Nephron (organoid): Measurements from ENCODE around the gene EEF2K.

Experiments used
- H3K27ac Mint-ChIP-seq, 3 experiments: 2 replicates each; pipeline ENCODE4 v1.8.0; 2020; ENCODE audit warnings: mixed read lengths in 3 of 3, mild to moderate bottlenecking in 2 of 3, moderate library complexity in 1 of 3
- H3K27me3 Mint-ChIP-seq: 2 replicates; pipeline ENCODE4 v1.8.0; 2021; ENCODE audit warnings: low read depth, mild to moderate bottlenecking, moderate library complexity, mixed read lengths
- H3K36me3 Mint-ChIP-seq: 2 replicates; pipeline ENCODE4 v1.8.0; 2020; ENCODE audit warnings: low read depth, mixed read lengths
- H3K4me1 Mint-ChIP-seq: 2 replicates; pipeline ENCODE4 v1.8.0; 2020; ENCODE audit warnings: mixed read lengths
- H3K4me3 Mint-ChIP-seq, 3 experiments: 2 replicates each; pipeline ENCODE4 v1.8.0; 2020; ENCODE audit warnings: mild to moderate bottlenecking in 3 of 3, mixed read lengths in 3 of 3, moderate library complexity in 2 of 3
- H3K9me3 Mint-ChIP-seq: 2 replicates; pipeline ENCODE4 v1.8.0; 2020; ENCODE audit warnings: mixed read lengths
- CTCF ChIP-seq, 3 experiments: fragments of 200-600 bp; sonication (generic); IDR thresholded peaks; one replicate each; pipeline ENCODE4 v1.5.0; 2021; ENCODE audit warnings: antibody characterized with exemption in 3 of 3; ENCODE audit not compliant: unreplicated experiment in 3 of 3

Gene EEF2K

GRCh38 chr16:22337849-22338635, 132.0 kb downstream of the EEF2K start:
- TF ChIP-seq CTCF (IDR thresholded peaks at IDR 0.05; ENCODE audit: unreplicated experiment in 3 of 3): no peak
- Mint-ChIP-seq H3K9me3 (peaks cover 66% of the 10 kb centered on the region), H3K27ac (no peak overlapping the region), H3K4me3 (no peak overlapping the region), H3K4me1 (no peaks in the 10 kb centered on the region), H3K36me3 (peaks cover 94% of the 10 kb centered on the region), H3K27me3 (no peaks in the 10 kb centered on the region)
